ENCODE measurements around the gene IER3IP1.

DNA sequence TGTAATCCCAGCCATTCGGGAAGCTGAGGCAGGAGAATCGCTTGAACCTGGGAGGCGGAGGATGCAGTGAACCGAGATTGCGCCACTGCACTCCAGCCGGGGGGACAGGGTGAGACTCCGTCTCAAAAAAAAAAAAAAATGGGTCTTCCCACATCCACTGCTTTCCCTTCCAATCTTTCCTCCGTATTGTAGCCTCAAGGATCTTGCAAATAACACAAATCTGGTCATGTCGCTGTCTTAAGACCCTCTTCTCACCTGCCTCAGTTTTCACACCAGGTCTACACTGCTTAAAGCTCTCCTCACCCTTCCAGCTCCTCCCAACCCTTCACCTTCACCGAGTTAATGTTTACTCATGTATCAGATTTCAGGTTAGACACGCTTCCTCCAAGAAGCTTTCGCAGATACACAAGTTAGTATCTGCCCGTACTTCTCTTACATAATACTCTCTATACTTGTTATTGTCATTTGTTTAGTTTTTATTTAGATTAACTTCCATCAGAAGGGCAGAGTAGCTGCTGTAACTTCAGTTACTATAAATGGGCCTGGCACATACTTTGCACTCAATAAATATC lies 1.5 kb downstream of the IER3IP1 start:
- TF ChIP-seq FOXA1 (IDR thresholded peaks at IDR 0.05) = no peak
- TF ChIP-seq CTBP1 (IDR thresholded peaks at IDR 0.05; ENCODE audit: borderline replicate concordance) = no peak
- TF ChIP-seq SP1 (IDR thresholded peaks at IDR 0.05) = no peak
- TF ChIP-seq ARNT (IDR thresholded peaks at IDR 0.05) = no peak
